Mesodermal cell (in vitro differentiated cells): ENCODE data around the gene SPARC.

Experiments used
- H3K27ac ChIP-seq: 2 replicates; pipeline ENCODE4 v1.7.0; 2013; ENCODE audit warnings: mild to moderate bottlenecking, low read depth, low read length, moderate library complexity; ENCODE audit not compliant: severe bottlenecking
- H3K36me3 ChIP-seq: 2 replicates; pipeline ENCODE4 v1.7.1; 2013; ENCODE audit warnings: mild to moderate bottlenecking, low read length, moderate library complexity; ENCODE audit not compliant: control insufficient read depth, insufficient read depth
- H3K4me1 ChIP-seq: one replicate; pipeline ENCODE4 v1.7.1; 2013; ENCODE audit warnings: mild to moderate bottlenecking, low read length; ENCODE audit not compliant: insufficient read depth, control insufficient read depth, poor library complexity, severe bottlenecking
- H3K4me3 ChIP-seq: 2 replicates; pipeline ENCODE4 v1.7.0; 2013; ENCODE audit warnings: low read length, control low read depth, mild to moderate bottlenecking; ENCODE audit not compliant: insufficient read depth, poor library complexity, severe bottlenecking; ENCODE audit errors: extremely low read depth
- H3K9me3 ChIP-seq: 2 replicates; pipeline ENCODE4 v1.7.1; 2013; ENCODE audit warnings: mild to moderate bottlenecking, low read length, moderate library complexity; ENCODE audit not compliant: control insufficient read depth
- WGBS, 2 experiments: methylation state at CpG; one replicate each; pipeline ENCODE4 v1.1.5; 2013; ENCODE audit warnings: missing lambda C conversion rate in 2 of 2; ENCODE audit not compliant: insufficient coverage in 2 of 2; 5-methylcytosine and 5-hydroxymethylcytosine counted together

The SPARC gene

DNA sequence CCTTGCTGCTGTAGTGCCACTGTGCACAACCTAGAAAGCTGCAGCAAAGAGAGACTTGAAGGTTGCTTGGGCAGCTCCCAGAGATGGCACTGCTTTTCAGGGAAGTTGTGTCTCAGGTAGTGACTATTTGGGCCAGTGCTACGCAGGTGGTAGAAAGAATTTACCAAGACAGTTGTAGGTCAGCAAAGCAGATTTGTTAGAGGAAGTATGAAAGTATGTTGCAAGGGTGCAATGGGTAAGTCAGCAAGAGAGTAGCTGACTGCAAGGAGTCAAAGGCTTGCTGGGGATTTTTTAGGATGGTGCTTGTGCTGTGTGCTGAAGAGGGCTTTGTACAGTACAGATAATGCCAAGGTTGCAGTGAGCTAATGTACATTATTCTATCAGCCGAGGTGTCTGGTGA lies 33.5 kb upstream of the SPARC start:
- no peaks in the 10 kb centered on the region for H3K9me3 ChIP-seq
- no peak overlapping the region for H3K27ac ChIP-seq
- 90 to 100% methylated on average over 2 of the region's 2 CpGs for WGBS, 2 experiments
- H3K4me1 ChIP-seq: peaks cover 6% of the 10 kb centered on the region
- no peak overlapping the region for H3K4me3 ChIP-seq
- no peaks in the 10 kb centered on the region for H3K36me3 ChIP-seq

GRCh38 chr5:151719228-151720000 lies 32.7 kb upstream of the SPARC start:
- Histone ChIP-seq H3K4me1 (peaks cover 6% of the 10 kb centered on the region), H3K27ac (no peak overlapping the region), H3K9me3 (no peaks in the 10 kb centered on the region), H3K36me3 (no peaks in the 10 kb centered on the region), H3K4me3 (no peak overlapping the region)
- 91 to 98% methylated on average over 4 to 5 of the region's 6 CpGs for WGBS, 2 experiments

DNA sequence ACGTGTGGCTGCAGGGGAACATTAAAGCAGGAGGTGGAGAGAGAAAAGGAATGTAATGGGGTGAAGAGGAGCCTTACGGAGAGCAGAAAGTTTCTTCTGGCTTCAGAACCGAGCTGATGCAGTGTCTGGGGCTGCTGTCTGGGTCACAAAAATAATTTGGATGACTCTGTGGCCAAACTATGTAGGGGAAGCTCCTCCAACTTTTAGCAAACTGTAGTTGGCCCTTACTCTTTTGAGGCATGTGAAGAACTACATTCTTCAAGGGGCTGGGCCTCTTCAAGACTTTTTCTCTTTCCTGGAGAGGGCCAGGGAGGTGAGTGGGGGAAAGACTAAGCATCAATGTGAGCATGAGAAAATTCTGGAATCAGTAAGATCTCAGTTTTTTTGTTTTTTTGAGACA lies 31.9 kb upstream of the SPARC start:
- 80 to 82% methylated on average over 1 to 3 of the region's 3 CpGs for WGBS, 2 experiments
- Histone ChIP-seq H3K4me3 (no peak overlapping the region), H3K36me3 (no peaks in the 10 kb centered on the region), H3K9me3 (no peaks in the 10 kb centered on the region), H3K27ac (no peak overlapping the region), H3K4me1 (peaks cover 6% of the 10 kb centered on the region)

DNA sequence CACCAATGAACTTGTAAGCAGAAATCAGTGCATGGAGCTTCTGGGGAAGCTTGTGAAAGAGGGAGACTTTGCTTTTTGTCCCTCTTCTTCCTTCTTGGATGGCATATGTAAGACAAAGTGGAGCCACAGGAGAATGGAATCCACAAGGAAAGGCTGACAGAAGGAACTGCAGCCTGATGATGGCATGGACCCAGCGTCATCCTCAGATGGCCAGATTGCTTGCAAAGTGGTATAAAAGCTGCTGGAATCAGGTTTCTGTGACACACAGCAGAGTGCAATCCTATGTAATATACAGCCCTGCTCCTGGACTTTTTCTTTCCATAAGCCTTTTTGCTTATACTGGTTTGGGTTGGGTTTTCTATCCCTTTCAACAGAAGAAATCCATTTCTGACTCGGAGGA lies 31.4 kb upstream of the SPARC start:
- no peak overlapping the region for H3K27ac ChIP-seq
- no peak overlapping the region for H3K4me3 ChIP-seq
- no peaks in the 10 kb centered on the region for H3K9me3 ChIP-seq
- H3K36me3 ChIP-seq: no peaks in the 10 kb centered on the region
- H3K4me1 ChIP-seq: peaks cover 6% of the 10 kb centered on the region
- 79 to 100% methylated on average over 1 to 2 of the region's 2 CpGs for WGBS, 2 experiments

DNA sequence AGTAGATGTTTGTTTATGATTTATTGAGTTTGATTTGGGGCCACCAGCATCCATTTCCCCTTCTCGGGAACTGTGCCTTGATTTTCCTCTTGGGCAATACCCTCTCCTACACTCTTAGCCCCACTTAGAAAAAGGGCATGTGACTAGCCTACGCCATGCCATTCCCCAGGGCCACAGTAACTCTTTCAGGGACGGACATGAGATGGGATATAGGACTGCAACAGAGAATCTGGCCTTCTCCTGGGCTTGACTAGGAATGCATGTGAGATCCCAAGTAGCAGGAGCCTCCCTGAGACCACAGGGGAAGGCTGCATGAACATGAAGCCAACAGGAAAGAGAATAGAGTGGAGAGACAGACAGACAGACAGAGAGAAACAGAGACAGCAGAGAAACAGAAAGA lies 30.7 kb upstream of the SPARC start:
- H3K36me3 ChIP-seq: no peaks in the 10 kb centered on the region

DNA sequence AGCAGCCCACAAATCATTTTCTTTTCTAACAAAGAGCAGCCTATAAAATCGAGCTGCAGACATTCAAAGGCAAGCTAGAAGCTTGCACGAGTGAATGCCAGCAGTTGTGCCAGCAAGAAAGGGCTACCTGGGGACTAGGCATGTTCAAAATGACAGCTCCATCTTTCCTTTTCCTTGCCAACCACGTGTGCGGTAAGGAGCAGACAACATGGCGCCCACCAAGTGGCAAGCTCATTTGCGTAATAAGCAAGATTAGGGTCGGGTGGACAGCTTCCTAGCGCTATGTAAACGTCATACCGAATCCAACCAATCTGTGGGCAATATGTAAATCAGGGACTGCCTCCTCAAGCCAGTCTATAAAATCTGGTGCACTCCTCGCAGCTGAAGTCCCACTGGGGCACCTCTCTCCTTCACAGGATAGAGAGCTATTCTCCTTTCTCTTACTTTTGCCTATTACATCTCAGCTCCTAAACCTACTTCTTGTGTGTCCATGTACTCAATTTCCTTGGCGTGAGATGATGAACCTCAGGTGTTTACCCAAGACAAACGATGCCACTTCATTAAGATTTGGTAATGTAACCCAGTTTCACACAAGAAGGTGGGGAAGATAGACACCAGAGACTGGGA lies 22.5 kb upstream of the SPARC start:
- no peak overlapping the region for H3K27ac ChIP-seq
- no peaks in the 10 kb centered on the region for H3K36me3 ChIP-seq
- H3K4me1 ChIP-seq: peaks cover 5% of the 10 kb centered on the region
- H3K9me3 ChIP-seq: no peaks in the 10 kb centered on the region
- no peak overlapping the region for H3K4me3 ChIP-seq
- WGBS, 2 experiments: 81 to 86% methylated on average over 12 of the region's 13 CpGs

More for the DNA sequence above, 30.7 kb upstream of the SPARC start:
- WGBS, 2 experiments: 45 to 67% methylated on average over 2 to 3 of the region's 3 CpGs
- Histone ChIP-seq H3K9me3 (no peaks in the 10 kb centered on the region), H3K4me3 (no peak overlapping the region), H3K4me1 (peaks cover 6% of the 10 kb centered on the region), H3K27ac (no peak overlapping the region)

- no peaks in the 10 kb centered on the region for H3K9me3 ChIP-seq
- no peak overlapping the region for H3K4me3 ChIP-seq
- H3K27ac ChIP-seq: no peak overlapping the region
- H3K4me1 ChIP-seq: peaks cover 5% of the 10 kb centered on the region
- no peaks in the 10 kb centered on the region for H3K36me3 ChIP-seq
These were observed 21.4 kb upstream of the SPARC start for GRCh38 chr5:151708126-151708525.

GRCh38 chr5:151707567-151707966 lies 20.9 kb upstream of the SPARC start:
- H3K36me3 ChIP-seq: no peaks in the 10 kb centered on the region
- no peak overlapping the region for H3K27ac ChIP-seq
- 82 to 90% methylated on average over 2 of the region's 2 CpGs for WGBS, 2 experiments
- H3K4me3 ChIP-seq: no peak overlapping the region
- H3K9me3 ChIP-seq: no peaks in the 10 kb centered on the region
- H3K4me1 ChIP-seq: peaks cover 5% of the 10 kb centered on the region

GRCh38 chr5:151706906-151707305 lies 20.2 kb upstream of the SPARC start:
- peaks cover 5% of the 10 kb centered on the region for H3K4me1 ChIP-seq
- no peak overlapping the region for H3K27ac ChIP-seq
- H3K4me3 ChIP-seq: no peak overlapping the region
- no peaks in the 10 kb centered on the region for H3K9me3 ChIP-seq
- no peaks in the 10 kb centered on the region for H3K36me3 ChIP-seq

- Histone ChIP-seq H3K27ac (no peak overlapping the region), H3K4me1 (peaks cover 20% of the 10 kb centered on the region)
These were observed 17.1 kb upstream of the SPARC start for GRCh38 chr5:151703780-151704179.

GRCh38 chr5:151703227-151703626 lies 16.5 kb upstream of the SPARC start:
- no peaks in the 10 kb centered on the region for H3K36me3 ChIP-seq
- no peak overlapping the region for H3K4me3 ChIP-seq
- H3K27ac ChIP-seq: no peak overlapping the region
- H3K9me3 ChIP-seq: no peaks in the 10 kb centered on the region
- H3K4me1 ChIP-seq: peaks cover 22% of the 10 kb centered on the region
- no CpG with 5 or more reads among the region's 1 CpG for WGBS, 2 experiments

More at GRCh38 chr5:151703780-151704179, 17.1 kb upstream of the SPARC start:
- no peak overlapping the region for H3K4me3 ChIP-seq
- H3K36me3 ChIP-seq: no peaks in the 10 kb centered on the region
- H3K9me3 ChIP-seq: no peaks in the 10 kb centered on the region
- WGBS, 2 experiments: no CpG with 5 or more reads among the region's 1 CpG
